Measurements from ENCODE around the gene BEST3. TPM values are rescaled to one million over a fixed set of nuclear protein-coding genes. Genes with fewer than 3 reads are reported as not detected.

BEST3 gene
- total and polyA plus RNA-seq, 2 of the 4 experiments (the other 2 are of a cell fraction), result under 0.01 to 0.07 TPM

DNA sequence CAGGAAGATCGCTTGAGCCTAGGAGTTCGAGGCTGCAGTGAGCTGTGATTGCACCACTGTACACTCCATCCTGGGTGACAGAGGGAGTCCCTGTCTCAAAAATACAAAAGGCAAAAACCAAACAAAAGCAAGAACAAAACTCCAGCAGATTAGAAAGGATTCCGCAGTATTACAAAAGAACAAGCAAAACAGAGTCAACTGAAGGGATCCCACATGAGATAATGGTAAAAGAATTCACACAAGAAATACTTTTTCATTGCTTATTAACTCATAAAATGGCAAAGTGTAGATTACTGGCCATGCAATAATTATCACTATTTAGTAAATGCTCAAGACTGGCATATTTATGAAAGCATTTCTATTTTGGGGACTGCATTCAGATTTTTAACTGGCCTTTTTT, 35.4 kb downstream of the BEST3 start:
- Histone ChIP-seq H3K4me2 (ENCODE audit: low read depth, low read length) (no peak overlapping the region), H3K27me3 (ENCODE audit: control insufficient read depth, insufficient read depth, low read length) (peaks cover under 1% of the 10 kb centered on the region; the same call in 1 of the 2 replicates), H3K9me3 (ENCODE audit: control insufficient read depth, insufficient read depth, low read length) (no peaks in the 10 kb centered on the region), H4K8ac (ENCODE audit: low read depth in 2 of 2, low read length in 2 of 2) (no peak overlapping the region), H4K5ac (ENCODE audit: low read depth, low read length) (no peak overlapping the region), H2AK9ac (replicated peaks; ENCODE audit: low read depth, low read length, poor library complexity) (no peak overlapping the region), H3K79me1 (ENCODE audit: low read depth in 1 of 2, low read length in 2 of 2) (no peaks in the 10 kb centered on the region), H2BK120ac (ENCODE audit: low read depth, low read length) (no peak overlapping the region), H3K9me1 (ENCODE audit: insufficient read depth, low read length) (no peaks in the 10 kb centered on the region), H3K4me3 (ENCODE audit: insufficient read depth, low read depth, low read length) (no peak overlapping the region), H2AFZ (replicated peaks; ENCODE audit: low read length, poor library complexity) (no peak overlapping the region), H3K36me3 (ENCODE audit: control insufficient read depth, insufficient read depth, low read length) (no peaks in the 10 kb centered on the region), H3K4ac (ENCODE audit: low read depth, low read length) (no peak overlapping the region), H3K56ac (ENCODE audit: extremely low read depth, insufficient read depth, low read length) (no peak overlapping the region), H3K14ac (replicated peaks; ENCODE audit: low read depth, low read length) (no peak overlapping the region), H2AK5ac (ENCODE audit: low read depth, low read length) (no peak overlapping the region), H2BK15ac (ENCODE audit: low read depth, low read length) (no peak overlapping the region), H3K9ac (ENCODE audit: low read depth, low read length) (no peak overlapping the region), H3K18ac (ENCODE audit: low read depth, low read length) (no peak overlapping the region), H3K27ac (ENCODE audit: insufficient read depth, low read length) (no peak overlapping the region), H2BK20ac (ENCODE audit: low read depth, low read length) (no peak overlapping the region), H4K20me1 (ENCODE audit: insufficient read depth, low read length) (no peaks in the 10 kb centered on the region), H3K23ac (ENCODE audit: low read depth, low read length) (no peak overlapping the region), H4K91ac (ENCODE audit: insufficient read depth, low read depth, low read length) (no peak overlapping the region), H3K4me1 (ENCODE audit: control insufficient read depth, insufficient read depth, low read length) (no peaks in the 10 kb centered on the region), H2BK5ac (ENCODE audit: low read depth, low read length, poor library complexity, severe bottlenecking) (no peak overlapping the region)
- TF ChIP-seq FOS (IDR thresholded peaks at IDR 0.05; ENCODE audit: low read depth, low read length) (no peak), NFE2L2 (IDR thresholded peaks at IDR 0.05; ENCODE audit: low read depth, low read length) (no peak), MXI1 (IDR thresholded peaks at IDR 0.05; ENCODE audit: borderline replicate concordance, low read depth, low read length) (no peak), MAZ (IDR thresholded peaks at IDR 0.05; ENCODE audit: borderline replicate concordance, low read depth, low read length) (no peak), CHD1 (IDR thresholded peaks at IDR 0.05; ENCODE audit: low read depth, low read length) (no peak), RCOR1 (IDR thresholded peaks at IDR 0.05; ENCODE audit: insufficient replicate concordance, low read length) (no peak), RFX5 (IDR thresholded peaks at IDR 0.05; ENCODE audit: low read depth, low read length) (no peak), SMC3 (IDR thresholded peaks at IDR 0.05; ENCODE audit: low read depth, low read length) (no peak), BHLHE40 (IDR thresholded peaks at IDR 0.05; ENCODE audit: low read depth, low read length) (no peak), MAFK (IDR thresholded peaks at IDR 0.05; ENCODE audit: low read depth, low read length) (no peak), RAD21 (IDR thresholded peaks at IDR 0.05; ENCODE audit: low read length) (no peak), POLR2A (IDR thresholded peaks at IDR 0.05; ENCODE audit: low read depth, low read length) (no peak), CEBPB (IDR thresholded peaks at IDR 0.05; ENCODE audit: low read depth, low read length) (no peak)
- TF ChIP-seq, protein P1, sequence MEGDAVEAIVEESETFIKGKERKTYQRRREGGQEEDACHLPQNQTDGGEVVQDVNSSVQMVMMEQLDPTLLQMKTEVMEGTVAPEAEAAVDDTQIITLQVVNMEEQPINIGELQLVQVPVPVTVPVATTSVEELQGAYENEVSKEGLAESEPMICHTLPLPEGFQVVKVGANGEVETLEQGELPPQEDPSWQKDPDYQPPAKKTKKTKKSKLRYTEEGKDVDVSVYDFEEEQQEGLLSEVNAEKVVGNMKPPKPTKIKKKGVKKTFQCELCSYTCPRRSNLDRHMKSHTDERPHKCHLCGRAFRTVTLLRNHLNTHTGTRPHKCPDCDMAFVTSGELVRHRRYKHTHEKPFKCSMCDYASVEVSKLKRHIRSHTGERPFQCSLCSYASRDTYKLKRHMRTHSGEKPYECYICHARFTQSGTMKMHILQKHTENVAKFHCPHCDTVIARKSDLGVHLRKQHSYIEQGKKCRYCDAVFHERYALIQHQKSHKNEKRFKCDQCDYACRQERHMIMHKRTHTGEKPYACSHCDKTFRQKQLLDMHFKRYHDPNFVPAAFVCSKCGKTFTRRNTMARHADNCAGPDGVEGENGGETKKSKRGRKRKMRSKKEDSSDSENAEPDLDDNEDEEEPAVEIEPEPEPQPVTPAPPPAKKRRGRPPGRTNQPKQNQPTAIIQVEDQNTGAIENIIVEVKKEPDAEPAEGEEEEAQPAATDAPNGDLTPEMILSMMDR (conservative IDR thresholded peaks at IDR 0.05; ENCODE audit: low read depth, low read length), result no peak
- TF ChIP-seq, protein P2, sequence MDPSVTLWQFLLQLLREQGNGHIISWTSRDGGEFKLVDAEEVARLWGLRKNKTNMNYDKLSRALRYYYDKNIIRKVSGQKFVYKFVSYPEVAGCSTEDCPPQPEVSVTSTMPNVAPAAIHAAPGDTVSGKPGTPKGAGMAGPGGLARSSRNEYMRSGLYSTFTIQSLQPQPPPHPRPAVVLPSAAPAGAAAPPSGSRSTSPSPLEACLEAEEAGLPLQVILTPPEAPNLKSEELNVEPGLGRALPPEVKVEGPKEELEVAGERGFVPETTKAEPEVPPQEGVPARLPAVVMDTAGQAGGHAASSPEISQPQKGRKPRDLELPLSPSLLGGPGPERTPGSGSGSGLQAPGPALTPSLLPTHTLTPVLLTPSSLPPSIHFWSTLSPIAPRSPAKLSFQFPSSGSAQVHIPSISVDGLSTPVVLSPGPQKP (IDR thresholded peaks at IDR 0.05; ENCODE audit: borderline replicate concordance, low read depth, low read length), result no peak
- TF ChIP-seq, protein P3, sequence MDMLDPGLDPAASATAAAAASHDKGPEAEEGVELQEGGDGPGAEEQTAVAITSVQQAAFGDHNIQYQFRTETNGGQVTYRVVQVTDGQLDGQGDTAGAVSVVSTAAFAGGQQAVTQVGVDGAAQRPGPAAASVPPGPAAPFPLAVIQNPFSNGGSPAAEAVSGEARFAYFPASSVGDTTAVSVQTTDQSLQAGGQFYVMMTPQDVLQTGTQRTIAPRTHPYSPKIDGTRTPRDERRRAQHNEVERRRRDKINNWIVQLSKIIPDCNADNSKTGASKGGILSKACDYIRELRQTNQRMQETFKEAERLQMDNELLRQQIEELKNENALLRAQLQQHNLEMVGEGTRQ (IDR thresholded peaks at IDR 0.05; ENCODE audit: low read depth, low read length), result no peak
- dilution Hi-C loops (cut with HindIII; ENCODE audit: low sequenced_read_pairs, unreplicated experiment), result no loop called here
- ChIA-PET CTCF (interaction anchor here (0.6 kb wide), 1 partner anchor 19 kb away, joined by 3 read pairs; no protein-coding TSS in a partner anchor), POLR2A (ENCODE audit: unreplicated experiment) (no interaction called here)
- ATAC-seq (ENCODE audit: low read depth) (no peak), DNase-seq (no peak)
- no CpG with 5 or more reads among the region's 3 CpGs for WGBS, 2 experiments (ENCODE audit: extremely low coverage in 2 of 2, insufficient read length in 1 of 2)
- BruUV-seq (replicated peaks), result no TSS peak
- in situ Hi-C loops (cut with MboI; ENCODE audit: low sequenced_read_pairs), result no loop called here
- intact Hi-C loops (cut with micrococcal nuclease), result loop anchor here (5.0 kb wide), 1 partner anchor 51 kb away; the partner anchor contains the start of gene LRRC10

Data from IMR-90 (cell line).